Glomerular endothelial cell (primary cell): ENCODE measurements around the gene NGDN. TPM values are rescaled to one million over a fixed set of nuclear protein-coding genes. Genes with fewer than 3 reads are reported as not detected.

ENCODE experiments used
- DNase-seq: peaks from one replicate; pipeline ENCODE4 v3.0.0-alpha.2; 2011; ENCODE audit warnings: low read depth, low spot score; ENCODE audit errors: extremely low read depth
- total RNA-seq: library from RNA; depleted of rRNA; stranded (reverse); fragments of >200 nt; gene quantifications from 2 replicates; pipeline ENCODE4 v1.2.3, GENCODE V29; 2015

The NGDN gene
- total RNA-seq, 1 donor from 2014 or later: 24.6 TPM

DNA sequence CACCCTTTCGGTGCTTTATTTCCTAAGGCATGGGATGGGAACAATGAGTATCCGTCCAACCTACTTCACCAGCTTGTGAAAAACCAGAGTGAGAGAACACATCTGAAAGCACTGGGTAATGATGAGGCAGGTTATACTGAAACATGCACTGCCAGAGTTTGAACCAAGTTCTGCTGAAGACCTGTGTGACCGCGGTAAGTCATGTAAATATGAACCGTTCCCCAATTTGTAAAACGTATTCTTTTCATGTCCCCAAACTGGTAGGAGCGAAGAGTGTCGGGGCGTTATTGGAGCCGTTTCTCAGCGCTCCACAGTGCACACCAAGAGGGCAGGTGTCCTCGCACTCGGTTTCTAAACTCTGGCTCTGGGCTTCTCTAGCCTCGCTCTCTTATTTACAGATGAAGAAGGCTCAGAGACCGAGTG, 788 bp upstream of the NGDN start:
- DNase-seq: no peak

DNA sequence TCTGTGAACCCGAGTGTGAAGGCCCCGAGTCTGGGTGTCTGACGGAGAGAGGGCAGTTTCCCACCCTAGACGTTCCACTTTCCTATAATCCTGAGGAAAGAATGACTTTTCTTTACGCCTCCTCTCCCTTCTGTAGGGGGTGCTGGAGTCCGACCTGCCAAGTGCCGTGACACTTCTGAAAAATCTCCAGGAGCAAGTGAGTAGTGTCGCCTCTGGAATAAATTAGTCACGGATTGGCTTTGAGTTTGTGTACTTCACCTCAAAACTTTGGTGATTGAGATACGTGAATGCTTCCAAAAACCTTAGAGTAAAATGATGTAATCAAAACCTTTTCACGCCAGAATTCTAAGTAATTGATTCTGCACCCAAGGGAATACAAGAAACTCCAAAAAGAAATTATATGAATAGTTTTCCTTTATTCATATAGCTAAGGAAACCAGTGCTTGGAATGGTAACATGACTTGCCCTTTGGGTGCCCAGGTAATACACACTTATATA, 452 bp downstream of the NGDN start:
- no peak for DNase-seq

DNA sequence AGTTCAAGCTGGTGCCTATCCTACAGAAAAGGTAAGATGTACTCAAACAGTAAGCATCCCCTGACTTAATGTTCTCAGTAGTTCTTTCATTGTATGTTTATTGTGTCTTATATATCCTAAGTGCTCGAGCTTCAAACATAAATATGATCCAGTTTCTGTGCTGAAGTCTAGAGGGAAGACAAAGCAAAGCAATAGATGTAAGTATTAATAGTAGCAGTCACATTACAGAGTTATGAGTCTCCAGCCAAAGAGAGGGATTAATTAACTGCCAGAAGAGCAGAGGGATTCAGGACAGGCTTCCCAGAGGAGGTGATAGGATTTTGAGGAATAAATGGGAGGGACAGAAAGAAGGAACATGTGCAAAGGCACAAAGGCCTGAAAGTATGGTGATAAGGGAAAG, 1.4 kb downstream of the NGDN start:
- DNase-seq: no peak

DNA sequence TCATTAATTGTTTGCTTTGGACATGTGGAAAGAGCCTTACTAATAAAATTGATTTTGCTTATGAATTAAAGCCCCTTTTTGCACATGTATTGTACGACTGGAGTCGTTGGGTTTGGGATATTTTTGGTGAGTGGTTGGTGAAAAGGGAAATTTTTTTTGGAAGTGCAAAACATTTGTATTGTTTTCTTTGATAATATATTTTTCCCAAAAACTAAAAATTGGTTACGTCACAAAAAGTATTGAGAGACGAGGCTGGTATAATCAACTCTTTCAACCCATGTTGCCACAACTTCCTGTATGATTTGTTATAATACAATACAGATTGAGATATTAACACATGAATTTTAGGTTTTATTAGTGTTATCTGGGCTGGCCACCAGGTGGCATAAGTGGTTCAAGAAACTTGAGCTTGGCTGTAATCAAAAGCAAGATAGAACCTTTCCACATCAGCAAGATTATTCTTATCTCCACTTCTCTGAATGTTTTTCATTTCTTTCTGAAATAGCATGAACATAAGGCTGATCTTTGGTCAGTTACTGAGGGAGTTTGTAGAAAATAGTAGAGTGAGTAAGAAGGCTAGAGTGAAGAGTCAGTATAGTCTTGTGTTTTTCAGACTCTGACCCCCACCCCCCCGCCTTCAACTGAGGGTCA, 8.7 kb downstream of the NGDN start:
- peak; percentile 47 for DNase-seq

DNA sequence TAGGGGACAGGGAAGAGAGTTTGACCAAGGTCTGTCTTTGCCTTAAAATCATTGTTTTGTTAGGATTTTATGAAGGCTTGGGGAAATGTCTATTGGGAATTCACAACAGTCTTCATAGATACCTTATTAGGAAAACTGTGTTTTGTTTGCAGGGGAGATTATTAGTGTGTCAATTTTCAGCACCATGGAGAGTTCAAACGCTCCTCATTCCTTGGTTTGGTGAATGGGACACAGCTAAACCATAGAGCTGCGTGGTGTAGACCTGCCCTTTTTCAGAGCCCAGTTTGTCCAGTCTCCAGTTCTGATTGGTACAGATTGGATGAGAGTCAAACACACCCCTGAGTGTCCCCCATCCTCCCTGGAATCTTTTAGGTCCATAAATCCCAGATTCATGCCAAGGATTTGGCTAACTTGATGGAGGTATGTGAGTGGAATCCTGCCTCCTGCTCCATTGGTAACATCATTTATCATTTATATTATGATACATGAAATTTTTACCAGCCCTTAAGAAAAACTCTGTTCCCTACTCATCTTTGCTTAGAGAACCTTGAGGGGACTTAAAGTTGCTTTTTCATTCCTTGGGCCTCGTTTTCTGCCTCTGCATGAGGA, 12.0 kb downstream of the NGDN start:
- DNase-seq: no peak

DNA sequence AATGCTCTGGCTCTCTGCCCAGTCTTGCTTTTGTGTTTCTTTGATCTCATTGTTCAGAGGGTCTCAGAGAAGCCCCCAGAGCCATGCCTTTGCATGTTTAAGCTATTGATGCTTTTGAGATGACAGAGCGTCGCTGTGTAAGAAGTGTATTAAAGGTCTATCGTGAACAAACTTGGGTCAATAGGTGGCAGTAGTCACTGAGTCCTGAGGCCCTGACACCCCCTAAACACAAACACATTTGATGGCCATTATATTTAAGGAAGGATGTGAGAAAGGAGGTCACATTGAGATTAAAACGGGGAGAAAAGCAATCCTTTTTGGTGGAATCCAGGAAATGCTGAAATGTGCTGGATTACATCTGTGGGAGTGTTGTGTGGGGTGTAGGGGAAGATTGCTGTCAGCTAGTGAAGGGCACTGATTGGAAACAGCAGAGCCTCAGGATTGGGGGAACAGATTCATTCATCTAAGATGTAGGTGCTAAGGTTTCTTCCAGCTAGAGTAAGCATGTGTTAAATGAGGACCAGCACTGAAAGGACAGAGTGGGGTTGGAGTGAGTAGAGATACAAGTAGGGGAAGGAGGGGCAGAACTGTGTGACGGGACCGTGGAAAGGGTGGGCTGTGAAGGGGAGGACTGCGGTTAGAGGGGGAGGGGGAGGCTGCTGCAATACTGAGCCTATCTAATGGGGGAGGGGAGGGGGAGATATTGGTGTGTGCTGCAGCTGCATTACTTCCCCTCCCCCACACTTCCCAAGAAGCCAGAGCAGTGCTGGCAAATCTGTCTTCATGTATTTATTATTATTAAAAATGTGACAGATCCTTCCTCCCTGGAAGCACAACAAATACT, 12.7 kb downstream of the NGDN start:
- DNase-seq: no peak

DNA sequence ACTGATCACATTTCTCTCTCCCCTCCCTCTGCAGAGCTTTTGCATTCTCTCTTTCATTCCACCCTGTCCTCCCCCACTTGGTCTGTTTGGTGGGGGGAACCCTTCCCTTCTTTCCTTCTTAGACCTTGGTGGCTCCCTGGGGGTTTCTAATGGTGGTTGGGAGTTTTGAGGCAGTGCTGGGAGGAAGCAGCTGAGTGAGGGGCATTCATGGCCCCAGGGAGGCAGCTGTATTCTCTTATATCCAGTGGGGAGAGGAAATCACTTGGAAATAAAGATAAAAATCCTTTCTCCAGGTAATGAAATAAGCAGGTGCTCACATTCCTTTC, 13.3 kb downstream of the NGDN start:
- no peak for DNase-seq

DNA sequence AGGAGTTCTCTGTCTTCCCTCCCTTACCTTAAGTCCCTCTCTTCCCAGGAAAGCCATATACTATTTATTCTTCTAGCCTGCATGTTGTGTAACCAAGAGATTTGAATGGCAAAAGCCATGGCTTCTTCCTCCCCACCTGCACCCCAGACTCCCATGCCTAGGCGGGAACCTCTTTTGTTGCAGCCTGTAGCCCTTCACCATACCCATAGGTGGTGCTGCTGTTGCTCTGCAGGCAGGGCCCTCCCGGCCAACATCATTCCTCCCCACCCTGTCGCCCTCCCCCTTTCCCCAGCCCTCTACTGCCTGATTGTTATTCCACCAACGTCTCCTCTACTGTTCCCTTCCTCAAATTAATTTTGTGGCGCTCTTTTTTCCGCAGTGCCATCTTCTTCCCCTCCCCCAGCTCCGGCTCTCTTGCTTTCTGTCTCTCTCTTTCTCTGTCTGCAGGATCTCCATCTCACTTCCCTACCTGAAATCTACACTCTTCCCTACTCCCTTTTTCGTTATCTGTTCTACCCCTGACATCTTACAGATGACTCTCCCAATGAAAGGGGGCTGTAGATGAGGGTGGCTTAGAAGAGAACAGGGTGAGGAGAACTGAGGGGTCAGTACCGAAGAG, 13.8 kb downstream of the NGDN start:
- no peak for DNase-seq

DNA sequence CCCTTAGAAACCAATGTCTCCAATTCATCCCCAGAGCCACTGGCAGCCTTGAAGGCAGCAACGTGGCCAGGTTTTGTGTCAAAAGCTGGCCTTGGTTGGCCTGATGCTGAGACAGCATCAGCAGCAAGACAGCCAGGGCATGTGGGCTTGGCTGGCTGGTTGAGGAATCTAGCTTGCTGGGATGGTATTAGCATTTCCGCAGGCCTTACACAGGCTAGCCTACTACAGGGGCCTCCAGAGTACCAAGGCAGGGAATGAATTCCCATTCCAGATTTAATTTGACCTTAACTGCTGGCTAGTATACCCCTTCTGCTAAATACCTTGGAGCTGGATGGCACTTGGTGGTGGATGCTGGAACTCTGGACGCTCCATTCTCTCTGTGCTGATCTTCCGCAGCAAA, 15.8 kb downstream of the NGDN start:
- no peak for DNase-seq

DNA sequence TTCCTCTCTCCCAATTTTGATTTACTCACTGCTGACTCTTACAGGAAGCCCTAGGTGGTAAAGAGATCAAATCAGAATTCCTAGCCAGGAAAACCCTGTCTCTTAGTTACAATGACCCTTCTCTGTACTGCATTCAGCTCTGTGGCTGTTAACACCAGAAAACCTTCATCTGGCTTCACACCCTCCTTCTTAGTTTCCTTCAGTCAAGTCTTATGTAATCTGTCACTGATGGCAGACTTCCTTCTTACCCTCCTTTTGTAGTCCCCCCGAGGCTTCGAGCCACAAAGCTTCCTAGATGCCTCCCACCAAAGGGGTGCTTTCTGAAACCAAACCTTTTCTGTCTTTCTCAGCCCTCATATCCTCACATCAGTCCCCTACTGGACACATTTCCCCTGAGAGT, 16.5 kb downstream of the NGDN start:
- DNase-seq: no peak

DNA sequence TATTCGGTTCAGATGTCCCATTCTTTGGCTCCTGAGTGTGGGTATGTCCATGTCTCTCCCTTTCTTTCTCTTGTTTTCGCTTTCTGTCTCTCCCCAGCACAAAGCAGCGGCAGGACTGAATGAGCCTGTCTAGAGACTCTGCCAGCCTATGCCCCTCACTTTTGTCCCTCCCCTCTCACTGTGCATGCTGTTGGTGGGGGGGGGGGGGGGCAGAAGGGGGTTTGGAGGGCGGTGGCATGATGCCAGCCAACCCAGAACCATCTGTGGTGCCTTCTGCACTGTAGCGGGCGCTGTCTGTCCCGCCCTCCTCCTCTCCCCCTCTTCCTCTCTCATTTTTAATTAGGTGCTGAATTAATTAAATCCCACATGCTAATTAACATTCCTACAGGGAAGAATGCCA, 17.7 kb downstream of the NGDN start:
- no peak for DNase-seq

DNA sequence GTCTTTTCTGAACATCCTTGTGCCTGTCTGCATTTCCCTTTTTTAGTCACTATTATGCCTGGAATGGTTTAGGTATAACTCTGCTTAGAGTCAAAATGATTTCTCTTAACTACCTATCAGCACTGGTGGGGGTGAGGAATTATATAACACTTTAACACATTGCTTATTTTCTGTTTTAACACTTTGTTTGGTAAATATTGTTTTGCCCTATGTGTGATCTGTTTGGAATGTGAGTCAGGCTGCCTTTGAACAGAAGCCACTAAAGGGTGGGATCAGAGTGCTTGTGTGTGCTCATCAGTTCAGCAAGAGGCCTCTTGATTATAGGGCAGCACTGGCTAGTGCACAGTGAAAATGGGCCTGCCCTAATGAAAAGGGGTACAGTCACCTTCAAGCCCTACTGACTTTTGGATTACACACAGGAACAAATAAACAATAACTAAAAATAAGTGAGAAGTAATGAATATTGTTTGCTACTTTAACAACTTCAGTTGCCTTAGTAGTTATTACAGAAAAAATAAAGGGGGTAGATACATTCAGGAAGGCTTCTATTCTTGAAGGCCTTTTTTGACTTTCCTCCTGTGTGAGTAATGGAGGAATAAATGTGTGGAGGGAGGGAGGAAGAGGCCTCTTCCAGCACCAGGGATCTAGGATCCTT, 23.2 kb downstream of the NGDN start:
- no peak for DNase-seq

DNA sequence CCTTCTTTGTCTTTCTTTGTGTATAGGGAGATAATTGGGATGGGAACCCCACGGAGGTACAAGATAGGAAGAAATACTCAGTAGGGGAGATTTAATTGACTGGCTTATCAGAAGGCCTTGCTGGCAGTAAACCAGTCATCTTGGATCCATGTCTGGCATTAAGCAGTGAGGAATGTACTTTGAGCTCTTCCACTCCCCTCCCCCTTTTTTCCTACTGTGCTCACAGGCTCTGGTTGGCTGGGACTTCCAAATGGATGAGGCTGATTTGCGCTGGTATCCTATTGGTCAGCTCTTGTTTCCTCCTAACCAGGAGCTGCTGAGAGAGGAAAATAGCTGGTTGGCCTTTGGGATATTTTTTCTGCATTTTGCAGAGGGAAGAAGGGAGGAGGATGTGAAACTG, 24.7 kb downstream of the NGDN start:
- DNase-seq: no peak

DNA sequence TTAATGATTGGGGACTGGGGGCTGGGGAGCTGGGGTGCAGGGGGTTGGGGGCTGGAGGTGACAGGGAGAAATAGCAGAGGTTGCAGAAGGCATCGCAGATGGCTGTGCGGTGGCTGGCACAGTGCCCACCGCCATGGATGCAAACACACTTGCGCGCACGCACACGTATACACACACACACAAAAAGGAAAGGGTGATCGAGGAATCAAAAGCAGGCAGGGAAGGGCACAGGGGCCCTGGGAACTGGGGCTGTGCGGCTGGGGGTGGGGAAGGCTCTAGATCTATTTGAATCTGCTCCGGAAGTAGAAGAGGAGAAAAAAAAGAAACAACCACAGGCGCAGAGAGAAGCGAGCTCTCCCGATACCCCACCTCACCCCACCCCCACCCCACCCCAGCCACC, 42.7 kb downstream of the NGDN start:
- no peak for DNase-seq

DNA sequence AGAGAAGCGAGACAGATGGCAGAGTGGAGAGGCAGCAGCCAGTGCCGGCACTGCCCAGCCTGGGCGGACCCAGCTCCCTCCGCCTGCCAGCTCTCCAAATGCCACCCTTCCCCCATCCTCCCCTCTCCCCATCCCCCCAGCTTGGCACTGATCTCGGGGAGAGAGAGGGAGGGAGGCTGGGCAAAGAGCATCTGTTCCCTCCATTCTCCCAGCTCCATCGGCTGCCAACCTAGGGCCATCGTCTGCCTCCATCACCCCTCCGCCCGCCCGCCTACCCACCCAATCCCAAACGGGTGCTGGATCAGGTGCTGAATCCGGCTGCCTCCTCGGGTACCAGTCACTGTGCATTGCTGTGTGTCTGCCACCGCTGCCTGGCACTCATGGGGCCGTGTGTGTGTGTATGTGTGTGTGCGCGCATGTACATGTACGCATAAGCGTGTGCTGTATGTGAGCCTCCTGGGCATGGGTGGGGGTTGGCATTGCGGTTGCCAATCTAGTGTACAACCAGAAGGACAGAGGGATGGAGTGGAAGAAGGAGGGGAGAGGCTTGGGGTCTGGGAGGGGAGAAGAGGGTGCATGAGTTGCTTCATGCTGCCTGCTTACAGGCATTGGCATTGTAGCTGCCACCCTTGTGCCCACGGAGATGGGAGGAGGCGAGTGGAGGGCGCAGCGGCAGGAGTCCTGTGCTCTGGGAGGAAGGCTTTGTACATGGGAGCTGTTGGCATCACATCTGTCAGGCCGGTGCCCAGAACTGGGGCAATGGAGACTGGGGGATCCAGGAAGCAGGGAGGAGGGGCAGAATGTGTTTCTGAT, 43.7 kb downstream of the NGDN start:
- no peak for DNase-seq

DNA sequence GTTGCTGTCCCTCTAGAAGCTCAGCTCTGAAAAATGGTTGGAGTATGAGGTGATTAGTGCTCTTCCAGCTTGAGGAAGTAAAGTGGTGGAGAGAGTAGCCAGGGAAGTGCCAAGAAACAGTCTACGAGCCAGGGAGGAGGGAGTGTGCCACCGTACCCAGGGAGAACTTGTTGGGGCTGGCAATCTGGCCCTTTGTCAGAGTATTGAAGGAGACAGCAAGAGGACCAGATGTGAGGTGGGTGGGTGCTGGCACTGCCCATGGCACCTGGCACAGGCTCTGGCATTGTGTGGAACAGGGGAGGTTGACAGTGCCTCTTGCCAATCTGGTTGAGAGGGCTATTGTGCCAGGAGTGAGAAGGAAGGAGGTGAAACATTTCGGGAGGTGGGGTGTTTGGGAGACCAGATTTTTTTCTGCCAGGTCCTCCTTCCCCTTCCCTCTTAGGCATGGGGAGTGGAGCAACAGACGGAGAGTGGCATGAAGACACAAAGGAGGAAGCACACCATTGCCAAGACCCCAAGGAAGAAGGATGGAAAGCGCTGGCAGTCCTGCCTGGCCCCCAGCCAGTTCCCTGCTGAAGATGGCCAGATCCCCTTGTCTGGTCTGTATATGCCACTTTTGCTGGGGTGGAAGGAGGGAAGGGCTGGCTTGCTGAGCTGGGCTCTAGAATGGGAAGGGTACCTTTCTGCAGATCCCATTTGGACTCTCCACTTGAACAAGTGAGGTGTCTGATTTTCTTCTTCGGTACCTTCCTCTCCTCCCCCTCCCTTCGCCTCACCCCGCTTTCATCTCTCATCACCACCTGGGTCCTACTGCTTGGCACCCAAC, 44.5 kb downstream of the NGDN start:
- DNase-seq: no peak

DNA sequence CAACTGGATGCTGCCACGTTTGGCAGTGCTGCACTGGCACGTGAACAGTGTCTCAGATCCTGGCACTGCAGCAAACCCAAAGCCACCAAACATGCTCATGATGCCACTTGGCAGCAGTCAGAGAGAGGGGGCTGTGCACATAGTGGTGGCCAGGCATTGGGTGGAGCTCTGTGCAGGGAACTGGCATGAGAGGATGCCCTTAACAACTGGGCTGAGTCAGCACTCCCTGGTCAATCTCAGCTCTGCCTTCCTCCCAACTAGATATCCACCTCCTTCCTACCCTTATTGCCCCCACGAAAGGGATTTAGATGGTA, 45.1 kb downstream of the NGDN start:
- no peak for DNase-seq

DNA sequence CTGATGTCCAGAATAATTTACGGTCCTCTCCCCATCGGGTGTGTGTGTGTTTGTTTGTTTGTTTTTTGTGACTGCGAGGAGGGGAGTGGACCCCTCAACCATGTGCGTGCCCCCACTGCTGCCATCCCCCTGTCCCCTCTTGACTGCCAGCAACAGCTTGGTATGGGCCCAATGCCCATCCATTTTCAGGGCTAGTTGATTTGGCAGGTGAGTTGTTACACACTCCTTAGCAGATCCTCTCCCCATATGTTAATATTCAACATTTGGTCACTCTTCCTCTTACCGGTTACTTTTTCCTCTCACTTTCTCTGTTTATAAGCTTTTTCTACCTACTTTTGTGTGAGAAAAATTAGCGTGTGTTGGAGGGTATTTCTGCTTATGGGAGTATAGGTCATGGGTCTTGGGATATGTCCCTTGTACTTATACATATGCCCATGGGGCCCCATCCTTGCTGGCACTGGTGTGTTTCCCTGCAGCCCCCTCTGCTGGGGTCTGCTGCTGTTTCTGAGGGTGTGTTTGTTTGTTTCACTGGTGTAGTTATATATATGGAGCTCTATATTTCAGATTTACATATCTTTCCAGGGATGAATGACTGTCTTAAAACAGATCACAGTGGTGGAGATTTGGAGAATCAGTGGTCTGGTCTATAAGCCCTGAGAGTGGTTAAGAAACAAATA, 48.3 kb downstream of the NGDN start:
- DNase-seq: no peak

DNA sequence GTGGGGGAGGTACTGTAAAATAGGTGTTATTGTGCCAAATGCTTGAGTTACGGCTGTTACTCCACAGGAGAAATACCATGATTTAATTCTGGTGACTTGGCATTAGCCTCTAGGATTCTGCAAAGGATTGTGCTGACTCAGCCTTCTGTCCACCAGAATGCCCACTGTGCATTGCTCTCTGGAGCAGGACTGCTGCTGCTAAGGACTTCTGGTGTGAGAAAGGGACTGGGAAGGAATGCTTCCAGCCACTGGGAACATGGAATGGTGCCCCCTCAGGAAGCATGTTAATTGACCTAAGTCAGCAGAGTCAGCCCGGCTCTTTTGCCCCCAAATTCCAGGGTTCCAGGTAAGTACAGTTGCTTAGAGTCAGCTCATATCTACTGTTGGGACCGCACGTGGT, 49.2 kb downstream of the NGDN start:
- no peak for DNase-seq
